Kidney capillary endothelial cell (primary cell): ENCODE measurements around the gene EPHA3.

Experiments used
- DNase-seq: peaks from one replicate; pipeline ENCODE4 v3.0.0-alpha.2; 2018; ENCODE audit warnings: low spot score

The EPHA3 gene

GRCh38 chr3:89145995-89146394 lies 38.6 kb downstream of the EPHA3 start:
- peak; percentile 30 for DNase-seq

GRCh38 chr3:89154416-89154815 lies 47.0 kb downstream of the EPHA3 start:
- no peak for DNase-seq

GRCh38 chr3:89155811-89156210 lies 48.4 kb downstream of the EPHA3 start:
- DNase-seq = no peak

- DNase-seq = no peak
Measured at GRCh38 chr3:89157575-89157974, 50.2 kb downstream of the EPHA3 start.

GRCh38 chr3:89159605-89160004 lies 52.2 kb downstream of the EPHA3 start:
- no peak for DNase-seq

GRCh38 chr3:89164774-89165173 lies 57.4 kb downstream of the EPHA3 start:
- no peak for DNase-seq

- no peak for DNase-seq
Measured at GRCh38 chr3:89165636-89166263, 58.3 kb downstream of the EPHA3 start.

- no peak for DNase-seq
Measured at GRCh38 chr3:89171687-89172545, 64.5 kb downstream of the EPHA3 start.

- no peak for DNase-seq
Measured at GRCh38 chr3:89173546-89173945, 66.1 kb downstream of the EPHA3 start.

- DNase-seq = no peak
Measured at GRCh38 chr3:89179355-89180001, 72.1 kb downstream of the EPHA3 start.

- no peak for DNase-seq
Measured at GRCh38 chr3:89180334-89180733, 72.9 kb downstream of the EPHA3 start.

- no peak for DNase-seq
Measured at GRCh38 chr3:89182056-89182455, 74.6 kb downstream of the EPHA3 start.

GRCh38 chr3:89184151-89184995 lies 77.0 kb downstream of the EPHA3 start:
- DNase-seq = no peak

GRCh38 chr3:89186456-89186855 lies 79.0 kb downstream of the EPHA3 start:
- no peak for DNase-seq

GRCh38 chr3:89198591-89198990 lies 91.2 kb downstream of the EPHA3 start:
- DNase-seq = no peak

GRCh38 chr3:89212619-89213018 lies 105.2 kb downstream of the EPHA3 start:
- DNase-seq = no peak

GRCh38 chr3:89216016-89216739 lies 108.8 kb downstream of the EPHA3 start:
- no peak for DNase-seq

- DNase-seq = no peak
Measured at GRCh38 chr3:89217148-89217685, 109.8 kb downstream of the EPHA3 start.

GRCh38 chr3:89221924-89222323 lies 114.5 kb downstream of the EPHA3 start:
- no peak for DNase-seq

GRCh38 chr3:89223188-89223587 lies 115.8 kb downstream of the EPHA3 start:
- DNase-seq = no peak

GRCh38 chr3:89227218-89227617 lies 119.8 kb downstream of the EPHA3 start:
- DNase-seq = no peak
